GM18858 (cell line): ENCODE results near the gene HSPB6.
"Not testable (repeated sequence)": the region's sequence is repeated elsewhere in the genome, so short reads cannot be mapped to it uniquely, and the experiment has no call there.

Experiments
- ATAC-seq: cut with Tn5 transposase; IDR thresholded peaks from one replicate; pipeline ENCODE4 v1.9.1; 2021; ENCODE audit not compliant: unreplicated experiment

HSPB6 gene

GRCh38 chr19:35786299-35787160 lies 29.7 kb upstream of the HSPB6 start:
- ATAC-seq = no peak

- ATAC-seq = no peak
Observed at GRCh38 chr19:35785339-35785627, 28.5 kb upstream of the HSPB6 start.

GRCh38 chr19:35784503-35785338 lies 27.9 kb upstream of the HSPB6 start:
- ATAC-seq = no peak

GRCh38 chr19:35783469-35784434 lies 26.9 kb upstream of the HSPB6 start:
- no peak for ATAC-seq

- ATAC-seq = no peak
Observed at GRCh38 chr19:35782589-35782988, 25.8 kb upstream of the HSPB6 start.

GRCh38 chr19:35781650-35782049 lies 24.8 kb upstream of the HSPB6 start:
- ATAC-seq = no peak

GRCh38 chr19:35780717-35781116 lies 23.9 kb upstream of the HSPB6 start:
- ATAC-seq = no peak

GRCh38 chr19:35780058-35780457 lies 23.2 kb upstream of the HSPB6 start:
- no peak for ATAC-seq

- ATAC-seq = no peak
Observed at GRCh38 chr19:35779033-35779432, 22.2 kb upstream of the HSPB6 start.

- ATAC-seq = no peak
Observed at GRCh38 chr19:35777961-35778360, 21.1 kb upstream of the HSPB6 start.

- no peak for ATAC-seq
Observed at GRCh38 chr19:35777086-35777841, 20.4 kb upstream of the HSPB6 start.

GRCh38 chr19:35776102-35776788 lies 19.4 kb upstream of the HSPB6 start:
- no peak for ATAC-seq

GRCh38 chr19:35775298-35776101 lies 18.7 kb upstream of the HSPB6 start, which contains the start of gene ARHGAP33:
ARHGAP33 (plus strand) TSS chr19:35775564; CDS start chr19:35775659, 95 bp downstream.
- peak; percentile 74 for ATAC-seq

- no peak for ATAC-seq
Observed at GRCh38 chr19:35775046-35775297, 18.1 kb upstream of the HSPB6 start.

- ATAC-seq = no peak
Observed at GRCh38 chr19:35774274-35775045, 17.6 kb upstream of the HSPB6 start.

GRCh38 chr19:35773020-35773806 lies 16.4 kb upstream of the HSPB6 start:
- ATAC-seq = no peak

- not testable (repeated sequence) for ATAC-seq
Observed at GRCh38 chr19:35772362-35772761, 15.5 kb upstream of the HSPB6 start.

- no peak for ATAC-seq
Observed at GRCh38 chr19:35768082-35768421, 11.2 kb upstream of the HSPB6 start.
